K562 (cell line): ENCODE measurements around the gene PTPN14. TPM values are rescaled to one million over a fixed set of nuclear protein-coding genes. Genes with fewer than 3 reads are reported as not detected.

Experiments
- ATAC-seq: fragments of 200-7000 bp; cut with Tn5 transposase; 3 replicates; pipeline ENCODE4 v1.9.1; 2020; ENCODE audit warnings: moderate library complexity
- BruUV-seq: library from RNA; stranded (reverse); fragments of 400-500 nt; replicated peaks from 2 replicates; lab custom pipeline; 2021; lab: Mats Ljungman, UMichigan
- CTCF ChIA-PET: fragments of 300-600 bp; formaldehyde crosslinking; extraction: SDS; loops from one replicate; lab custom pipeline; 2021; ENCODE audit warnings: low intra/inter-chr PET ratio; lab: Yijun Ruan, JAX
- POLR2A ChIA-PET: fragments of 300-600, 350-650 bp; sonication (Branson Sonifier 250); formaldehyde crosslinking; extraction: SDS; loops from one replicate; lab custom pipeline; 2021; ENCODE audit warnings: antibody characterized with exemption, inconsistent platforms; lab: Yijun Ruan, JAX
- DNase-seq, 4 experiments: peaks; one replicate each; pipeline versions ENCODE4 v3.0.0 to v3.0.0-alpha.2; 2011 to 2018; ENCODE audit warnings: low spot score in 3 of 4, mixed read lengths in 3 of 4; ENCODE audit errors: extremely low read depth in 1 of 4
- FAIRE-seq: peaks from 2 replicates; lab custom pipeline; 2011; peaks lifted over from hg19 to GRCh38; lab: Jason Lieb, UNC
- H2AFZ ChIP-seq: 2 replicates; pipeline ENCODE4 v1.6.0; 2011; ENCODE audit warnings: low read depth, low read length, control low read depth, inconsistent platforms
- H3K27ac ChIP-seq: fragments of 200-600 bp; 3 replicates; pipeline ENCODE4 v1.8.0; 2011; ENCODE audit warnings: low read depth, mild to moderate bottlenecking, control low read depth, inconsistent platforms, low read length, moderate library complexity, mixed read lengths; ENCODE audit errors: extremely low read depth
- H3K27me3 ChIP-seq, 2 experiments: fragments of 300-600 bp in 1 of 2; 2 replicates in 1 of 2; 3 replicates in 1 of 2; pipeline versions ENCODE4 v1.6.0 to v1.8.0; 2011; ENCODE audit warnings: inconsistent platforms in 2 of 2, low read length in 2 of 2, mild to moderate bottlenecking in 1 of 2, mixed read lengths in 1 of 2, moderate library complexity in 1 of 2; ENCODE audit not compliant: control insufficient read depth in 2 of 2, insufficient read depth in 2 of 2
- H3K36me3 ChIP-seq: fragments of 300-600 bp; 3 replicates; pipeline ENCODE4 v1.8.0; 2011; ENCODE audit warnings: mild to moderate bottlenecking, low read length, inconsistent platforms; ENCODE audit not compliant: control insufficient read depth, insufficient read depth
- H3K4me1 ChIP-seq, 2 experiments: fragments of 200-600 bp in 1 of 2; replicated peaks in 1 of 2; 2 replicates in 1 of 2; 3 replicates in 1 of 2; pipeline versions ENCODE4 v1.5.1 to v1.8.0; 2011; ENCODE audit warnings: inconsistent platforms in 2 of 2, low read length in 2 of 2, mild to moderate bottlenecking in 1 of 2, mixed read lengths in 1 of 2, moderate library complexity in 1 of 2; ENCODE audit not compliant: control insufficient read depth in 2 of 2, insufficient read depth in 2 of 2
- H3K4me2 ChIP-seq: 2 replicates; pipeline ENCODE4 v1.6.1; 2011; ENCODE audit warnings: low read length, control low read depth, inconsistent platforms, mixed read lengths; ENCODE audit not compliant: insufficient read depth
- H3K4me3 ChIP-seq: fragments of 200-600 bp; sonication (generic), shearing (Covaris generic); 2 replicates; pipeline ENCODE4 v1.5.1; 2016; ENCODE audit warnings: control low read depth, inconsistent platforms
- H3K79me2 ChIP-seq: fragments of 200-600 bp; 3 replicates; pipeline ENCODE4 v1.8.0; 2011; ENCODE audit warnings: low read length, inconsistent platforms; ENCODE audit not compliant: control insufficient read depth, insufficient read depth
- H3K9ac ChIP-seq, 2 experiments: 2 replicates each; pipeline versions ENCODE4 v1.6.0 to v1.6.1; 2011; ENCODE audit warnings: low read depth in 2 of 2, low read length in 2 of 2, control low read depth in 1 of 2, inconsistent platforms in 1 of 2, mild to moderate bottlenecking in 1 of 2, mixed read lengths in 1 of 2; ENCODE audit not compliant: insufficient read depth in 1 of 2
- H3K9me1 ChIP-seq: one replicate; pipeline ENCODE4 v1.6.0; 2011; ENCODE audit warnings: inconsistent platforms, mild to moderate bottlenecking, low read length, moderate library complexity; ENCODE audit not compliant: control insufficient read depth, insufficient read depth
- H3K9me3 ChIP-seq: replicated peaks from 2 replicates; pipeline ENCODE4 v1.5.1; 2011; ENCODE audit warnings: low read depth, low read length, inconsistent platforms; ENCODE audit not compliant: control insufficient read depth, insufficient read depth
- H4K20me1 ChIP-seq: replicated peaks from 2 replicates; pipeline ENCODE4 v1.6.1; 2011; ENCODE audit warnings: low read length, inconsistent platforms, mixed read lengths; ENCODE audit not compliant: control insufficient read depth, insufficient read depth
- ARID3B ChIP-seq: fragments of 250-450 bp; sonication (Bioruptor Pico); IDR thresholded peaks from 2 replicates; pipeline ENCODE4 v1.4.0; 2020; ENCODE audit warnings: borderline replicate concordance
- C11orf30 ChIP-seq: fragments of 450-650 bp; IDR thresholded peaks from 2 replicates; pipeline ENCODE4 v1.6.1; 2016; ENCODE audit warnings: low read depth, mild to moderate bottlenecking
- EZH2 ChIP-seq: IDR thresholded peaks from 2 replicates; pipeline ENCODE4 v1.6.1; 2012; ENCODE audit warnings: low read depth, mild to moderate bottlenecking, inconsistent platforms, low read length, borderline replicate concordance
- HDAC2 ChIP-seq: fragments of 450-650 bp; IDR thresholded peaks from 2 replicates; pipeline ENCODE4 v1.6.1; 2016; ENCODE audit warnings: mild to moderate bottlenecking
- HDGF ChIP-seq: fragments of 450-650 bp; IDR thresholded peaks from 2 replicates; pipeline ENCODE4 v1.6.1; 2016
- HLTF ChIP-seq: fragments of 450-650 bp; IDR thresholded peaks from 2 replicates; pipeline ENCODE4 v1.6.1; 2016
- MAFF ChIP-seq: IDR thresholded peaks from 2 replicates; pipeline ENCODE4 v1.6.1; 2012; ENCODE audit warnings: low read length, improper control_type of control experiment
- MAFG ChIP-seq: fragments of 450-650 bp; conservative IDR thresholded peaks from 2 replicates; pipeline ENCODE4 v1.6.1; 2016; ENCODE audit warnings: missing genetic modification characterization, missing compliant biosample characterization
- MYC ChIP-seq, 2 experiments: fragments of 250-450 bp in 1 of 2; sonication (Bioruptor Pico) in 1 of 2; IDR thresholded peaks; 2 replicates each; pipeline versions ENCODE4 v1.5.1 to v1.6.1; 2012 to 2021; ENCODE audit warnings: low read depth in 2 of 2, borderline replicate concordance in 1 of 2, improper control_type of control experiment in 1 of 2, low read length in 1 of 2, mild to moderate bottlenecking in 1 of 2, moderate library complexity in 1 of 2
- NCOA4 ChIP-seq: fragments of 450-650 bp; IDR thresholded peaks from 2 replicates; pipeline ENCODE4 v1.6.1; 2018; ENCODE audit warnings: mild to moderate bottlenecking; ENCODE audit not compliant: partially characterized antibody
- NFATC3 ChIP-seq: fragments of 450-650 bp; IDR thresholded peaks from 2 replicates; pipeline ENCODE4 v1.6.1; 2017; ENCODE audit warnings: mild to moderate bottlenecking
- NFE2 ChIP-seq: IDR thresholded peaks from 2 replicates; pipeline ENCODE4 v1.6.1; 2014; ENCODE audit warnings: antibody characterized with exemption, low read depth
- PATZ1 ChIP-seq: fragments of 250-450 bp; sonication (Bioruptor Pico); IDR thresholded peaks from 2 replicates; pipeline ENCODE4 v1.5.0; 2020; ENCODE audit warnings: mild to moderate bottlenecking, borderline replicate concordance
- POLR2B ChIP-seq: fragments of 450-650 bp; IDR thresholded peaks from 2 replicates; pipeline ENCODE4 v1.6.1; 2018; ENCODE audit warnings: low read depth; ENCODE audit not compliant: partially characterized antibody
- RHOXF2B ChIP-seq: fragments of 250-450 bp; sonication (Bioruptor Pico); conservative IDR thresholded peaks from 2 replicates; pipeline ENCODE4 v1.5.1; 2021
- SOX6 ChIP-seq: fragments of 450-650 bp; IDR thresholded peaks from 2 replicates; pipeline ENCODE4 v1.6.1; 2014; ENCODE audit warnings: mild to moderate bottlenecking
- TEAD1 ChIP-seq, 2 experiments: fragments of 450-650 bp in 1 of 2; sonication (generic) in 1 of 2; formaldehyde crosslinking; IDR thresholded peaks; 2 replicates each; pipeline versions ENCODE4 v1.4.0 to v1.8.0; 2020 to 2022; ENCODE audit warnings: mild to moderate bottlenecking in 2 of 2, missing genetic modification reagents in 1 of 2
- THRA ChIP-seq: fragments of 450-650 bp; IDR thresholded peaks from 2 replicates; pipeline ENCODE4 v1.6.1; 2017; ENCODE audit warnings: mild to moderate bottlenecking, moderate library complexity
- XRCC5 ChIP-seq: fragments of 200-400 bp; formaldehyde crosslinking; IDR thresholded peaks from 2 replicates; pipeline ENCODE4 v1.6.1; 2017; ENCODE audit warnings: low read depth, mild to moderate bottlenecking, low read length
- ZNF316 ChIP-seq: fragments of 450-650 bp; IDR thresholded peaks from 2 replicates; pipeline ENCODE4 v1.6.1; 2016
- WGBS: fragments of 100-300 bp; shearing (Covaris generic); methylation state at CpG from one replicate; pipeline ENCODE4 v1.1.6; 2016; ENCODE audit warnings: low coverage, mixed read lengths; ENCODE audit not compliant: insufficient coverage; ENCODE audit errors: missing lambda C conversion rate; 5-methylcytosine and 5-hydroxymethylcytosine counted together
- in situ Hi-C: fragments of 300-500 bp; cut with MboI; formaldehyde crosslinking; loops from 4 replicates; pipeline ENCODE4 v1.15.0; 2018; ENCODE audit warnings: inconsistent platforms, mixed read lengths
- intact Hi-C: fragments of 100-400 bp; cut with micrococcal nuclease; formaldehyde crosslinking; loops from 2 replicates; pipeline ENCODE4 v1.14.2; 2022
- polyA plus RNA-seq, 8 experiments: library from polyadenylated mRNA; depleted of rRNA in 4 of 8; stranded (reverse) in 5 of 8; unstranded in 3 of 8; fragments of >200 nt; fragmentation: Nextera tagmentation in 2 of 8; fragmentation: Illumina TruSeq in 1 of 8; extraction: Ambion mirVana in 2 of 8; extraction: Trizol in 1 of 8; gene quantifications; 2 replicates each; pipeline versions ENCODE4 v1.2.1 to v1.2.3, GENCODE V29; 2011 to 2014; ENCODE audit warnings: inconsistent platforms in 1 of 8, missing spikeins in 1 of 8
- total RNA-seq, 7 experiments: library from RNA; depleted of rRNA in 6 of 7; stranded (reverse); fragments of >200 nt in 6 of 7; fragmentation: Illumina TruSeq in 2 of 7; extraction: Trizol in 2 of 7; gene quantifications; 2 replicates each; pipeline versions ENCODE4 v1.2.1 to v1.2.3, GENCODE V29; 2011 to 2021; ENCODE audit warnings: low replicate concordance in 1 of 7

PTPN14 gene
- total and polyA plus RNA-seq, 9 of the 15 experiments (the other 6 are each of a cell fraction or from before 2014, with no cell fraction given), result 0.01 to 0.29 (median 0.04) TPM; not detected in 6

DNA sequence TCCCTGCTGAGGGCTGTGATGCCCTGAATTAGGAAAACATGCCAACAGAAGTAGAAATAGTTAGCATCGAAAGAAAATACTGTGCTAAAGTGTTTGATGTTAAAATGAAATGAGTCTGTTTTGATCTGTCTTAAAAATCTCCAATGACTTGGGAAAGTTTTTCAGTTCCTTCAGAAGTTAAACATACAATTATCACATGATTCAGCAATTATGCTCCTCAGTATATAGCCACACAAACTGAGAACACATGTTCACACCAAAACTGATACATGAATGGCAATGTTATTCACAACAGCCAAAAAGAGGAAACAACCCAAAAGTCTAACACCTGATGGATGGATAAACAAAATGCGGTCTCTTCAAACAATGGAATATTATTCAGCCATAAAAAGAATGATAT, 130.6 kb downstream of the PTPN14 start:
- ChIA-PET POLR2A (no interaction called here), CTCF (no interaction called here)
- Histone ChIP-seq H3K36me3 (no peaks in the 10 kb centered on the region), H4K20me1 (no peaks in the 10 kb centered on the region), H3K9ac (no peak overlapping the region), H3K79me2 (no peaks in the 10 kb centered on the region), H3K9me1 (no peaks in the 10 kb centered on the region), H2AFZ (no peak overlapping the region), H3K27me3 (peaks cover 0 to 16% of the 10 kb centered on the region in 2 experiments; a peak in 3 of 5 replicates), H3K4me1 (peaks cover 0 to 14% of the 10 kb centered on the region in 2 experiments; a peak in 3 of 5 replicates), H3K27ac (no peak overlapping the region), H3K9me3 (no peaks in the 10 kb centered on the region), H3K4me2 (no peak overlapping the region), H3K4me3 (no peak overlapping the region)
- in situ Hi-C loops (no loop called here), intact Hi-C loops (no loop called here)
- BruUV-seq, result no TSS peak
- 14% methylated on average over 2 of the region's 2 CpGs for WGBS
- ATAC-seq (no peak), FAIRE-seq (no peak), DNase-seq (no peak)
- TF ChIP-seq RHOXF2B (CRISPR knock-in tag), result no peak
- no peak for TF ChIP-seq NCOA4
- peak; percentile 59; the same call in 1 of the 2 replicates for TF ChIP-seq MAFF
- TF ChIP-seq HDAC2, result no peak
- TF ChIP-seq POLR2B, result no peak
- no peak for TF ChIP-seq MYC (IDR thresholded peaks at IDR 0.05; ENCODE audit: low read depth, low read length)
- no peak for TF ChIP-seq MYC (CRISPR knock-in tag; IDR thresholded peaks at IDR 0.05; ENCODE audit: borderline replicate concordance, low read depth)
- TF ChIP-seq NFE2, result peak; percentile 54
- TF ChIP-seq HLTF, result no peak
- no peak for TF ChIP-seq NFATC3
- TF ChIP-seq MAFG, result peak; percentile 92
- TF ChIP-seq XRCC5, result no peak
- no peak for TF ChIP-seq HDGF
- peak; percentile 89 for TF ChIP-seq ZNF316
- TF ChIP-seq THRA, result no peak
- TF ChIP-seq EZH2, result no peak
- TF ChIP-seq TEAD1 (CRISPR knock-in tag; IDR thresholded peaks at IDR 0.05), result no peak
- TF ChIP-seq ARID3B (CRISPR knock-in tag), result no peak
- TF ChIP-seq PATZ1, result no peak
- TF ChIP-seq C11orf30, result peak; percentile 75
- no peak for TF ChIP-seq SOX6
